ENCODE data around the gene LRRTM4.
"Not testable (repeated sequence)": the region's sequence is repeated elsewhere in the genome, so short reads cannot be mapped to it uniquely, and the experiment has no call there.

DNA sequence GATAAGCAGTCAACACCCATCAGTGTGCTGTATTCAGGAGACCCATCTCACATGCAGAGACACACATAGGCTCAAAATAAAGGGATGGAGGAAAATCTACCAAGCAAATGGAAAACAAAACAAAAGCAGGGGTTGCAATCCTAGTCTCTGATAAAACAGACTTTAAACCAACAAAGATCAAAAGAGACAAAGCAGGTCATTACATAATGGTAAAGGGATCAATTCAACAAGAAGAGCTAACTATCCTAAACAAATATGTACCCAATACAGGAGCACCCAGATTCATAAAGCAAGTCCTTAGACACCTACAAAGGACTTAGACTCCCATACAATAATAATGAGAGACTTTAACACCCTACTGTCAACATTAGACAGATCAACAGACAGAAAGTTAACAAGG lies 358.2 kb downstream of the LRRTM4 start:
- TF ChIP-seq POLR2A (IDR thresholded peaks at IDR 0.05), result not testable (repeated sequence)
- TF ChIP-seq, protein P1, sequence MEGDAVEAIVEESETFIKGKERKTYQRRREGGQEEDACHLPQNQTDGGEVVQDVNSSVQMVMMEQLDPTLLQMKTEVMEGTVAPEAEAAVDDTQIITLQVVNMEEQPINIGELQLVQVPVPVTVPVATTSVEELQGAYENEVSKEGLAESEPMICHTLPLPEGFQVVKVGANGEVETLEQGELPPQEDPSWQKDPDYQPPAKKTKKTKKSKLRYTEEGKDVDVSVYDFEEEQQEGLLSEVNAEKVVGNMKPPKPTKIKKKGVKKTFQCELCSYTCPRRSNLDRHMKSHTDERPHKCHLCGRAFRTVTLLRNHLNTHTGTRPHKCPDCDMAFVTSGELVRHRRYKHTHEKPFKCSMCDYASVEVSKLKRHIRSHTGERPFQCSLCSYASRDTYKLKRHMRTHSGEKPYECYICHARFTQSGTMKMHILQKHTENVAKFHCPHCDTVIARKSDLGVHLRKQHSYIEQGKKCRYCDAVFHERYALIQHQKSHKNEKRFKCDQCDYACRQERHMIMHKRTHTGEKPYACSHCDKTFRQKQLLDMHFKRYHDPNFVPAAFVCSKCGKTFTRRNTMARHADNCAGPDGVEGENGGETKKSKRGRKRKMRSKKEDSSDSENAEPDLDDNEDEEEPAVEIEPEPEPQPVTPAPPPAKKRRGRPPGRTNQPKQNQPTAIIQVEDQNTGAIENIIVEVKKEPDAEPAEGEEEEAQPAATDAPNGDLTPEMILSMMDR (IDR thresholded peaks at IDR 0.05), result not testable (repeated sequence)

Measured in thyroid gland (tissue), 4 donors.